GM12875 (cell line): ENCODE measurements around the gene ACVR1B.

Experiments
- H3K4me3 ChIP-seq: one replicate; pipeline ENCODE4 v1.5.1; 2011; ENCODE audit warnings: low read depth, low read length, control low read depth
- CTCF ChIP-seq: IDR thresholded peaks from 2 replicates; pipeline ENCODE4 v1.5.1; 2011; ENCODE audit warnings: low read depth, mild to moderate bottlenecking, control low read depth, inconsistent platforms, low read length, moderate library complexity, borderline replicate concordance; ENCODE audit not compliant: insufficient read depth

ACVR1B gene

GRCh38 chr12:52009081-52009751 lies 57.7 kb downstream of the ACVR1B start:
- no peak for TF ChIP-seq CTCF
- no peak overlapping the region for H3K4me3 ChIP-seq

DNA sequence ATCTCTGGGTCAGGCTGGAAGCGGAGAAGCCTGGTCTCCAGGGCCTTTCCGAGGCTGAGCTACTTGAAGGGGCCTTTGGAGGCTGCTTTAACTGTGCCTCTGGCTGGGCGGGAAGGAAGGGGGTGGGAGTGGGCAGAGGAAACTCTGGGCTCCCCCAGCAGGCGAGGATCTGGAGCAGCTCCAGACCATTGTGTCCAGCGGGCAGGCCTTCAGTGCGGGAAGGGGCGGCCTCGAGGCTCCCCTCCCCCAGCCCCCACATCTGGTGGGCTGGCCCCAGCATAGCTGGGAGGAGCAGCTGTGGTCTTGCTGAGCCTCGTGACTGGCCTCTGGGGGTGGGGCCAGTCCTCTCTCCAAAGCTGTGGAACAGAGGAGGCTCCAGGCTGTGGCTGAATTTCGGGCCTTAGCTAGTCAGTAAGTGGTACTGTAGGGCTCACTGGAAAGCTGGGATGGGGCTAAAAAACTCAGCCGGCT lies 58.7 kb downstream of the ACVR1B start:
- H3K4me3 ChIP-seq = no peak overlapping the region
- no peak for TF ChIP-seq CTCF

- TF ChIP-seq CTCF = no peak
- no peak overlapping the region for H3K4me3 ChIP-seq
Observed at GRCh38 chr12:52010692-52011601, 59.4 kb downstream of the ACVR1B start.

DNA sequence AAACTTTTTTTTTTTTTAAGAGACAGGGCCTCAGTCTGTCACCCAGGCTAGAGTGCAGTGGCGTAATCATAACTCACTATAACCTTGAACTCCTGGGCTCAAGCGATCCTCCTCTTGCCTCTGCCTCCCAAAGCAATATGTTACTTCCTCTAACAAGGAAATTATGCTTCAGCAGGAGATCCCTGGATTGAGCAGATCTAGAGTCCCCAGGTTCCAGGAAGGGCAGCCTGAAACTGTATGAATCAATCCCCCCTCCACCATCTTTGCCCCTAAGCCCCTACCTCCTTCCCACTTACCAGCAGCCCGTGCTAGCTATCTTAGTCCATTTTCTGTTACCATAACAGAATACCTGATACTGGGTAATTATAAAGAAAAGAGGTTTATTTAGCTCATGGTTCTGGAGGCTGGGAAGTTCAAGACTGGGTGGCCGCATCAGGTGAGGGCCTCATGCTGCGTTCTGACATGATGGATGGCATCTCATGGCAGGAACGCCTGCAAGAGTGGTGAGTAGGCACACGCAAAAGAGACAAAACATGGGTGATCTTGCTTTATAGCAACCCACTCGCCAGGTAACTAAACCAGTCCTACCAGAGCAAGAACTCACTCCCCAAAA lies 60.2 kb downstream of the ACVR1B start:
- TF ChIP-seq CTCF = no peak
- no peak overlapping the region for H3K4me3 ChIP-seq

DNA sequence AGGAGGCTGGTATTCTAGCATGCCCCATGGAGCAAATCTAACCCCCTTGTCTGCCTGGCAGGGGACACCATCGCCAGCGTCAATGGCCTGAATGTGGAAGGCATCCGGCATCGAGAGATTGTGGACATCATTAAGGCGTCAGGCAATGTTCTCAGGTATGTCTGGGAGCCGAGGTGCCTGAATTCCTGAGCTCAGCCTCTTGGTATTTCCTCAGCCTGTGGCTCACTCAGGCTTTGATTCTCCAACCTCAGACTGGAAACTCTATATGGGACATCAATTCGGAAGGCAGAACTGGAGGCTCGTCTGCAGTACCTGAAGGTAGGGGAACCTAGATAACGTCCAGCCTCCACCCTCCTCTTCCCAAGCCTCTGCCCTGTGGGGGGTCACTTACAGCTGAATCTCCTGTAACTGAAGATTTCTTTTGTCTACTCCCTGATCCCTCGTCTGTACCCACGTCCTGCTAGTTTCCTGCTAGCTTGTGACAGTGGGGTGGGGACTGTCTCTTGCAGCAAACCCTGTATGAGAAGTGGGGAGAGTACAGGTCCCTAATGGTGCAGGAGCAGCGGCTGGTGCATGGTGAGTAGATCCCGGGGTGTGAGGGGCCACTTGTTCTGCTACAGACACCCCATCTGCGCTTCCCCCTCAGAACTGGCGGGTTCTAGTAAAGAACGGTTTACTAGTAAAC lies 62.3 kb downstream of the ACVR1B start:
- H3K4me3 ChIP-seq = no peak overlapping the region
- TF ChIP-seq CTCF = no peak

- no peak overlapping the region for H3K4me3 ChIP-seq
- TF ChIP-seq CTCF = no peak
Observed at GRCh38 chr12:52014567-52015530, 63.4 kb downstream of the ACVR1B start.
